Measurements from ENCODE around the gene SMARCC2. TPM values are rescaled to one million over a fixed set of nuclear protein-coding genes. Genes with fewer than 3 reads are reported as not detected.
A peak's percentile ranks its signal among the peaks of the same experiment; 100 is the strongest.

Gene SMARCC2
- total and polyA plus RNA-seq, 9 of the 15 experiments (the other 6 are each of a cell fraction or from before 2014, with no cell fraction given): 11.9 to 86.0 (median 36.6) TPM

GRCh38 chr12:56151672-56152131 lies 37.6 kb downstream of the SMARCC2 start (continued):
- TF ChIP-seq NFIX (CRISPR knock-in tag; IDR thresholded peaks at IDR 0.05; ENCODE audit: low read depth): no peak
- TF ChIP-seq MEF2A (IDR thresholded peaks at IDR 0.05; ENCODE audit: control insufficient read depth, low read depth, low read length): no peak
- no peak for TF ChIP-seq ZNF133 (CRISPR knock-in tag; IDR thresholded peaks at IDR 0.05)
- peak; percentile 63 for TF ChIP-seq POLR2AphosphoS5 (IDR thresholded peaks at IDR 0.05; ENCODE audit: control insufficient read depth, insufficient read depth, low read depth, low read length)
- TF ChIP-seq RNF2 (IDR thresholded peaks at IDR 0.05): no peak
- TF ChIP-seq E2F6 (IDR thresholded peaks at IDR 0.05; ENCODE audit: borderline replicate concordance in 1 of 2, extremely low read depth in 1 of 2, insufficient read depth in 1 of 2, insufficient read length in 1 of 2, low read depth in 1 of 2, low read length in 1 of 2, poor library complexity in 1 of 2, severe bottlenecking in 1 of 2): no peak
- TF ChIP-seq ZFP36 (IDR thresholded peaks at IDR 0.05; ENCODE audit: low read depth, low read length, partially characterized antibody): no peak
- TF ChIP-seq ZNF75A (CRISPR knock-in tag; IDR thresholded peaks at IDR 0.05): no peak
- TF ChIP-seq ZNF668 (CRISPR knock-in tag; IDR thresholded peaks at IDR 0.05): no peak
- TF ChIP-seq MED1 (CRISPR knock-in tag; IDR thresholded peaks at IDR 0.05; ENCODE audit: borderline replicate concordance): no peak
- no peak for TF ChIP-seq ZNF282 (CRISPR knock-in tag; IDR thresholded peaks at IDR 0.05)
- TF ChIP-seq ZBED1 (IDR thresholded peaks at IDR 0.05): peak; percentile 60; the same call in 1 of the 2 replicates
- TF ChIP-seq TRIM28 (IDR thresholded peaks at IDR 0.05): no peak
- TF ChIP-seq RAD21 (CRISPR knock-in tag; conservative IDR thresholded peaks at IDR 0.05 in 1 of 2, IDR thresholded peaks at IDR 0.05 in 1 of 2): 0 out of 4 replicates have a peak, but pooled peaks of 1 of the 2 experiments have one; percentile 8
- TF ChIP-seq SMAD1 (IDR thresholded peaks at IDR 0.05; ENCODE audit: low read depth, low read length, partially characterized antibody): no peak
- no peak for TF ChIP-seq CBX8 (IDR thresholded peaks at IDR 0.05; ENCODE audit: borderline replicate concordance, extremely low read depth, low read depth, low read length, poor library complexity, severe bottlenecking)
- no peak for TF ChIP-seq GABPB2 (CRISPR knock-in tag; conservative IDR thresholded peaks at IDR 0.05)
- TF ChIP-seq CREB3L1 (IDR thresholded peaks at IDR 0.05; ENCODE audit: borderline replicate concordance, low read depth): no peak
- TF ChIP-seq STAT5A (IDR thresholded peaks at IDR 0.05; ENCODE audit: borderline replicate concordance, low read length): no peak
- TF ChIP-seq MBD2 (IDR thresholded peaks at IDR 0.05; ENCODE audit: borderline replicate concordance, low read depth): no peak
- no peak for TF ChIP-seq IFI16 (CRISPR knock-in tag; IDR thresholded peaks at IDR 0.05)
- TF ChIP-seq KAT8 (IDR thresholded peaks at IDR 0.05; ENCODE audit: low read depth): no peak
- TF ChIP-seq BRF2 (IDR thresholded peaks at IDR 0.05; ENCODE audit: borderline replicate concordance, insufficient read depth, insufficient read length): no peak
- TF ChIP-seq SMC3 (conservative IDR thresholded peaks at IDR 0.05; ENCODE audit: insufficient read depth, low read depth, low read length): no peak
- TF ChIP-seq ZNF511 (CRISPR knock-in tag; IDR thresholded peaks at IDR 0.05): peak; percentile 81

All from K562 (cell line).